Bronchial smooth muscle cell (primary cell): Measurements from ENCODE around the gene PACSIN1. TPM values are rescaled to one million over a fixed set of nuclear protein-coding genes. Genes with fewer than 3 reads are reported as not detected.

Source experiments
- total RNA-seq: library from RNA; depleted of rRNA; stranded (reverse); fragments of >200 nt; gene quantifications from 2 replicates; pipeline ENCODE4 v1.2.1, GENCODE V29; 2014

PACSIN1 gene, protein sequence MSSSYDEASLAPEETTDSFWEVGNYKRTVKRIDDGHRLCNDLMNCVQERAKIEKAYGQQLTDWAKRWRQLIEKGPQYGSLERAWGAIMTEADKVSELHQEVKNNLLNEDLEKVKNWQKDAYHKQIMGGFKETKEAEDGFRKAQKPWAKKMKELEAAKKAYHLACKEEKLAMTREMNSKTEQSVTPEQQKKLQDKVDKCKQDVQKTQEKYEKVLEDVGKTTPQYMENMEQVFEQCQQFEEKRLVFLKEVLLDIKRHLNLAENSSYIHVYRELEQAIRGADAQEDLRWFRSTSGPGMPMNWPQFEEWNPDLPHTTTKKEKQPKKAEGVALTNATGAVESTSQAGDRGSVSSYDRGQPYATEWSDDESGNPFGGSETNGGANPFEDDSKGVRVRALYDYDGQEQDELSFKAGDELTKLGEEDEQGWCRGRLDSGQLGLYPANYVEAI
- not detected in 2 replicates for total RNA-seq

DNA sequence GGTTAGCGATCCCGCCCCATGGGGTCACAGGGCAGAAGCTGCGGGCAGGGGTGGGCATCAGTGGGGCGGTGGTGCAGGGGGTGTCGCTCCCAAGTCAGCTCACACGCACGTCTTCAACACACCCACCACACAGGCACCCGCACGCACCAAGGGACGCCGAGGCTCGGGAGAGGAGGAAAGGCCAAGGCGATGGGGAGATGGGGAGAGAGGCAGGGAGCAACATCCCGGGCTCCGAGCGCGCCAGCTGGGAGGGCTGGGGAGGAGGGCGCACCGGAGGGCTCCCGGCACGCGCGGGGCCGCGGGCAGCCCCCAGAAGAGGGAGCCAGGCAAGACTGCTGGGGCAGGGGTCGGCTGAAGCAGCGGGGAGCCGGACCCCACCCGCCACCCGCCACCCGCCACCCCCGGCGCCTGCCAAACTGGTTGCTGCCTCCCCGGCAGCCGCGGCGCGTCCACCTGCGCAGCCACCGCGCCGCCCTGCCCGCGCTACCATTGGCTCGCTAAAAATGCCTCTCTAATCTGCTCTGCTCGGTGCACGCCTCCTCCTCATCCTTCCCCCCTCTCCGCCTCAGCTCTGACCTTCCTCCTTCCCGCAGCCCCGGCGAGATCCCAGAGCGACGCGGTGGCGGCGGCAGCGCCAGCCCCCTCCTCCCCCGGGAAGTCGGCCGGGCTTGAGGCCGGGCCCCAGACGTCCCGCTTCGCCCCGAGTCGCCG lies at the start of gene PACSIN1:
Gene PACSIN1, plus strand, starts transcription at position 546 of the 711 bp plus-strand sequence. CDS start 60,230 bp downstream, outside the sequence.

DNA sequence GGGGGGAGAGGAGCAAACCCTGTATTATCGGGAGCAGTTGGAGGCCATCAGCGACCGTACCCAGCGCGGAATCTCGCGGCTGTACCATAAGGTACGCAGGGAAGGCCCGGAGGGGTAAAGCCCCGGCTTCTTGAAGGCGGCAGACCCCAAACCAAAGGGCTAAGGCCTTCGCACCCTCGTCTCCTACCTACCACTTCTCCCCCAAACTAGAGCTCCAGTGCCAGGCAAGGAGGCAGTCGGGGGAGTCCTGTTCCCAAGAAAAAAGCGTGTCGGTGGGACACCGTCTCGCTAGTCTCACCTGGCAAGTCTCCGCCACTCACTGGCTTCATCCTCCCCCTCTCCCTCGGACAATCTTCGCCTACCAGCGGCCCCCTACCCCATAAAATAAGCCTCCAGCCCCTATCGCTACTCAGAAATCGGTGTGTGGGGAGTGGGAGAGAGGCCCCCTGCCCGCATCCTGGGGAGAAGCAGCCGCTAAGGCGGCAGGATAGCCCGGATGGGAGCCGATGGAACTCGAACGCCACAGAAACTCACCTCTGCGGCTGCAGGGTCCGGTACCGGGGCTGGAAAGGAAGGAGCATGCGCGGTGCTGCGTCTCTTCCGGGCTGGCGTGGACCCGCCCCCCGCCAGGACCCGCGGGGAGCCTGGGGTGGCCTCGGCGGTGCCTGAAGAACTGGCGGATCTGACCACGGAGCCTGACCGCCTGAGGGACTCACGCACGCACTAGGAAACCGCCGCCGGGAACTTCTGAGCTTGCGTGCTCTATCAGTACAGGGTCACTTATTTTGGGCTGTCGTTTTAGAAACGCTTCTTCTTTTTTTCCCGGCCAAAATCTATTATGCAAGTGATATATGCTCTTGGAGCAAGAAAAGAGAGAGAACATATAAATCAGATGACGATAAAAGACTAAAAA lies 40.1 kb upstream of the PACSIN1 start, which contains the start of gene RPS10:
Gene RPS10, minus strand, starts transcription at position 572 of the 913 bp plus-strand sequence. CDS start 848 bp downstream, outside the sequence.

DNA sequence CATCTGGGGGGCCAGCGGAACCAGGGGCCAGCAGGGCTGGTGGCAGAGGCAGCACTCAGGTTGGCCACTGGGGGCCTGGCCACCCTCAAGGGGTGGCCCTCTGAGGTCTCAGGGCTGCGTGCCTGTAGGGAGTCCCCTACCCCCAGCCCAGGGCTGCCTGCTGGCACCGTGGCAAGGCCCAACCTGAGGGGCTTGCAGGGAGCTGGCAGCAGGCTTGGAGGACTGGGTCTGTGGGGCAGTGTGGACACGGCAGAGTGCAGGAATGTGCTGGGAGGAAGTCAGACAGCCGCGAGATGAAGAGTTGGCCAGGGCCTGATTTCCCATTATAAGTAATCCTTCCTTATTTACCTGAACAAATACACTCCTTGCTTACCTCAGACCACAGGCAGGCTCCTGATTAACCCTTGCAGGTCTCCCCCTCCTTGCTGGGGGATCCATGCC lies 90.2 kb downstream of the PACSIN1 start, which contains the start of gene SPDEF:
Gene SPDEF, minus strand, starts transcription at position 299 of the 441 bp plus-strand sequence. CDS start 11,874 bp downstream, outside the sequence.

Other genes with a start within 250 kb of the PACSIN1 start
- gene HMGA1, start 229.2 kb upstream of the PACSIN1 start, total RNA-seq = 41.3 and 113 TPM in 2 replicates
- gene SMIM29, start 217.1 kb upstream of the PACSIN1 start, total RNA-seq = 16.7 and 23.0 TPM in 2 replicates
- gene NUDT3, start 73.4 kb upstream of the PACSIN1 start, total RNA-seq = 10.6 and 15.1 TPM in 2 replicates
- 2,222 and 2,837 TPM in 2 replicates for gene RPS10, start 40.0 kb upstream of the PACSIN1 start, total RNA-seq
- not detected in 2 replicates for gene SPDEF, start 90.3 kb downstream of the PACSIN1 start, total RNA-seq
- gene ILRUN, start 230.7 kb downstream of the PACSIN1 start, total RNA-seq = 29.4 and 35.3 TPM in 2 replicates